PFSK-1 (cell line): Measurements from ENCODE around the gene CRIP2.

Experiments used
- POLR2AphosphoS5 ChIP-seq: IDR thresholded peaks from 2 replicates; pipeline ENCODE4 v1.6.1; 2012; ENCODE audit warnings: low read depth, mild to moderate bottlenecking, control low read depth, low read length, moderate library complexity
- SIN3A ChIP-seq: IDR thresholded peaks from 2 replicates; pipeline ENCODE4 v1.6.1; 2012; ENCODE audit warnings: mild to moderate bottlenecking, low read length, moderate library complexity, borderline replicate concordance; ENCODE audit not compliant: insufficient read depth
- TAF1 ChIP-seq: IDR thresholded peaks from 2 replicates; pipeline ENCODE4 v1.6.1; 2012; ENCODE audit warnings: low read length, control low read depth, borderline replicate concordance; ENCODE audit not compliant: insufficient read depth
- TF ChIP-seq, protein P1 (sequence below), 2 experiments: IDR thresholded peaks; 2 replicates each; pipeline versions ENCODE4 v1.6.1 to v1.8.0; 2011 to 2012; ENCODE audit warnings: low read depth in 2 of 2, low read length in 2 of 2, control low read depth in 1 of 2, inconsistent platforms in 1 of 2, mild to moderate bottlenecking in 1 of 2, moderate library complexity in 1 of 2; ENCODE audit not compliant: insufficient read depth in 1 of 2

DNA sequence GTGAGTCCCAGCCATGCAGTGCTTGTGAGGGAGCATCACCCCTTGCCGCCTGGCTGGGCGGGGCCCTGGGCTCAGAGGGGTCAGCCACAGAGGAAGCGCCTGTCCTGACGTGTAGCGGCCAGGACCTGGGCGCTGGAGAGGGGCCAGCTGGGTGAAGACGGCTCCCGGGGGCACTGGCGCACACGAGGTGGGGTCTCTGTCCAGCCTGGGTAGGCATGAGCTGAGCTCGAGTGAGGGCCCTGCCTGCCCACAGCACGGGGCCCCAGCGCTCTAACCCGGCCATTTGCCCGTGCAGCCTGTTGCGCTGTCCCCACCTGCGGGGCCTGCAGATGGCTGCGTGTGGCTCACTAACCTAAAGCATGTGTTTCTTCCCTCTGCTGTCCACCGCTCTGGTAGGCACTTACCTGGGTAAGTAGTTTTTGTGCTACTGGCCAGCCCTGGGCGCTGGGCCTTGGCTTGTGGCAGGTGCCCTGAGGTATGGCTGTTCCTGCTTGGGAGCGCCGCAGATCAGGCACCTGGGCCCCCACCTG lies 6.6 kb upstream of the CRIP2 start:
- TF ChIP-seq POLR2AphosphoS5 (no peak), TAF1 (no peak), SIN3A (no peak)
- TF ChIP-seq, protein P1, sequence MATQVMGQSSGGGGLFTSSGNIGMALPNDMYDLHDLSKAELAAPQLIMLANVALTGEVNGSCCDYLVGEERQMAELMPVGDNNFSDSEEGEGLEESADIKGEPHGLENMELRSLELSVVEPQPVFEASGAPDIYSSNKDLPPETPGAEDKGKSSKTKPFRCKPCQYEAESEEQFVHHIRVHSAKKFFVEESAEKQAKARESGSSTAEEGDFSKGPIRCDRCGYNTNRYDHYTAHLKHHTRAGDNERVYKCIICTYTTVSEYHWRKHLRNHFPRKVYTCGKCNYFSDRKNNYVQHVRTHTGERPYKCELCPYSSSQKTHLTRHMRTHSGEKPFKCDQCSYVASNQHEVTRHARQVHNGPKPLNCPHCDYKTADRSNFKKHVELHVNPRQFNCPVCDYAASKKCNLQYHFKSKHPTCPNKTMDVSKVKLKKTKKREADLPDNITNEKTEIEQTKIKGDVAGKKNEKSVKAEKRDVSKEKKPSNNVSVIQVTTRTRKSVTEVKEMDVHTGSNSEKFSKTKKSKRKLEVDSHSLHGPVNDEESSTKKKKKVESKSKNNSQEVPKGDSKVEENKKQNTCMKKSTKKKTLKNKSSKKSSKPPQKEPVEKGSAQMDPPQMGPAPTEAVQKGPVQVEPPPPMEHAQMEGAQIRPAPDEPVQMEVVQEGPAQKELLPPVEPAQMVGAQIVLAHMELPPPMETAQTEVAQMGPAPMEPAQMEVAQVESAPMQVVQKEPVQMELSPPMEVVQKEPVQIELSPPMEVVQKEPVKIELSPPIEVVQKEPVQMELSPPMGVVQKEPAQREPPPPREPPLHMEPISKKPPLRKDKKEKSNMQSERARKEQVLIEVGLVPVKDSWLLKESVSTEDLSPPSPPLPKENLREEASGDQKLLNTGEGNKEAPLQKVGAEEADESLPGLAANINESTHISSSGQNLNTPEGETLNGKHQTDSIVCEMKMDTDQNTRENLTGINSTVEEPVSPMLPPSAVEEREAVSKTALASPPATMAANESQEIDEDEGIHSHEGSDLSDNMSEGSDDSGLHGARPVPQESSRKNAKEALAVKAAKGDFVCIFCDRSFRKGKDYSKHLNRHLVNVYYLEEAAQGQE (IDR thresholded peaks at IDR 0.05; ENCODE audit: insufficient read depth in 1 of 2, low read depth in 2 of 2, low read length in 2 of 2), result no peak
